ENCODE data around the gene KCNS1.

Gene KCNS1

GRCh38 chr20:45056473-45057173 is 44.3 kb downstream of the KCNS1 start:
- TF ChIP-seq, protein P1, sequence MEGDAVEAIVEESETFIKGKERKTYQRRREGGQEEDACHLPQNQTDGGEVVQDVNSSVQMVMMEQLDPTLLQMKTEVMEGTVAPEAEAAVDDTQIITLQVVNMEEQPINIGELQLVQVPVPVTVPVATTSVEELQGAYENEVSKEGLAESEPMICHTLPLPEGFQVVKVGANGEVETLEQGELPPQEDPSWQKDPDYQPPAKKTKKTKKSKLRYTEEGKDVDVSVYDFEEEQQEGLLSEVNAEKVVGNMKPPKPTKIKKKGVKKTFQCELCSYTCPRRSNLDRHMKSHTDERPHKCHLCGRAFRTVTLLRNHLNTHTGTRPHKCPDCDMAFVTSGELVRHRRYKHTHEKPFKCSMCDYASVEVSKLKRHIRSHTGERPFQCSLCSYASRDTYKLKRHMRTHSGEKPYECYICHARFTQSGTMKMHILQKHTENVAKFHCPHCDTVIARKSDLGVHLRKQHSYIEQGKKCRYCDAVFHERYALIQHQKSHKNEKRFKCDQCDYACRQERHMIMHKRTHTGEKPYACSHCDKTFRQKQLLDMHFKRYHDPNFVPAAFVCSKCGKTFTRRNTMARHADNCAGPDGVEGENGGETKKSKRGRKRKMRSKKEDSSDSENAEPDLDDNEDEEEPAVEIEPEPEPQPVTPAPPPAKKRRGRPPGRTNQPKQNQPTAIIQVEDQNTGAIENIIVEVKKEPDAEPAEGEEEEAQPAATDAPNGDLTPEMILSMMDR (IDR thresholded peaks at IDR 0.05; ENCODE audit: extremely low read depth, missing control alignments): no peak
- DNase-seq (ENCODE audit: low spot score): no peak

GRCh38 chr20:45055056-45055455 is 45.9 kb downstream of the KCNS1 start:
- TF ChIP-seq, protein P1 (IDR thresholded peaks at IDR 0.05; ENCODE audit: extremely low read depth, missing control alignments): no peak

GRCh38 chr20:45053430-45054351 is 47.2 kb downstream of the KCNS1 start:
- no peak for DNase-seq (ENCODE audit: low spot score)
- TF ChIP-seq, protein P1 (IDR thresholded peaks at IDR 0.05; ENCODE audit: extremely low read depth, missing control alignments): no peak

More at GRCh38 chr20:45055056-45055455, 45.9 kb downstream of the KCNS1 start:
- DNase-seq (ENCODE audit: low spot score): no peak

DNA sequence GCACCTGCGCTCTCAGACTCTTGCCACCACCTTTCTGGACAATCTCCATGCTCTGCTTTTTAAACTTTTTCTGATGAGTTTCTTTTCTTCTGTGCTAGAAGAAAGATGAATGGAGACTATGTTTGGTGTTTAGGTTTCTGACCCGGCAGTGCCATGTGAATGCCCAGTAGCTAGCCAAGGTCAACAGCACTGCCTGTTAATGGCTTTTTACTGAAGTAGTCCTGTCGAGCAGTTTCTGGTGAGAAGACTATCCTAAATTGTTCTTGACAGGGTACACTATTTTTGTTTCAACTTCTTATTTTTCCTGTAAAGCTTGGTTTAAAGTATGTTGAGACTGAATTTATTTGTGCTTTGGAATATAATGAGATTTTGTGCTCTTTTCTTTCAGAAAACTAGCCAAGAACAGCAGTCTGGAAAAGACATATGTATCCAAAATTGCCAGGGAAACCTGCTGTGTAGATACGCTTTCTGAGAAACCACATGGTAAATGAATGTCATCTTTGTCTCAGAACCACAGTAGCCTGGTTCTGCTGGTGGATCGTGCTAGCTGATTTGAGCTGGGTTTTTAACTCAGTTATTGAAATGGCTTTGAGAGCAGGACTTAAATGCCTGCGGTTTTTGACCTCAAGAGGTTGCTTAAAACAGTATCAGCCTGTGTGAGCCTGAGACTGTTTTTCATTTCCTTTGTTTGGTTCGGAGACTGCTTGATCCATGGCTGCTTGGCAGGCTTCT is 48.1 kb downstream of the KCNS1 start:
- peak; percentile 34 for DNase-seq (ENCODE audit: low spot score)
- TF ChIP-seq, protein P1 (IDR thresholded peaks at IDR 0.05; ENCODE audit: extremely low read depth, missing control alignments): no peak

DNA sequence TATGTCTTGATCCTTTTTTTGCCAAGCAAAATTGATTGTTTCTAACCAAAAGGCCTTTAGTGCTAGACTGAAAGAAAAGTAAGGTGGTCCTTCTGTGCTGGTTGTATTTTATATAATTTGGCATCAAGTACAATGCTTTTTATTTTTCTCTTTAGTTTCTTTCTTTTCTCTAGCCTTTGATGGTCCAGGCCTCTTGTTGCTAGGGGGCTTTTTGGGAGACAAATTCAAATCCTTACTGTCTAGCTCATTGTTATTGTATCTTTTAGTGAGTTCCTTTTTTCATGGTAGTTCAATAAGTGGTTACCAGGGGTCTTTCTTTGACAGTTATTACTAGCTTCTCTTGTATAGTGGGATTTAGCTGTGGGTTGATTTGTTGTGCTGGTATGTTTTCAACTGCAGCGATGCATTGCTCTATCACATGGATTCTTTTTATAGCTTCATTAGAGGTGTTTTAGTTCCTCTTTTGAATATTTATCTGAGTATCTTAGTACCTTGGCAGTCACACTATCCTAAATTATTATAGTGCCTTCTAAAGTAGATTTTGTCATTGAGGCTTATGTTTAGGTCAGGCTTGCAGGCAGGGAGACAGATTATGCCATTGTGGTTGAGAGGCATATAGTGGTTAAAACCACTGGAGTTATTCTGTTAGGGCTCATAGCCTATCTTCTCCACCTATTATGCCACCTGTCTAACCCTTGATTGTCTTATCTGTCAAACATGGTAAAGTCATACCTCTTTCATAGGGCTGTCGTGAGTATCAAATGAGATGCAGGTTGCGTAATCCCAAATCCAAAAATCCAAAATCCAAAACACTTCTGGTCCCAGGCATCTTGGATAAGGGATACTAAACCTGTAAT is 49.5 kb downstream of the KCNS1 start:
- DNase-seq (ENCODE audit: low spot score): no peak
- TF ChIP-seq, protein P1 (IDR thresholded peaks at IDR 0.05; ENCODE audit: extremely low read depth, missing control alignments): no peak

GRCh38 chr20:45049904-45050471 is 50.9 kb downstream of the KCNS1 start:
- no peak for DNase-seq (ENCODE audit: low spot score)
- TF ChIP-seq, protein P1 (IDR thresholded peaks at IDR 0.05; ENCODE audit: extremely low read depth, missing control alignments): no peak
